A549 (cell line): ENCODE measurements around the gene RRAGD. TPM values are rescaled to one million over a fixed set of nuclear protein-coding genes. Genes with fewer than 3 reads are reported as not detected.

ENCODE experiments used
- ATAC-seq, 2 experiments: fragments of 200-7000 bp in 1 of 2; fragments of >200 bp in 1 of 2; cut with Nextera tagmentation in 1 of 2; cut with Tn5 transposase in 1 of 2; 3 replicates each; pipeline versions ENCODE4 v1.8.0 to v1.9.1; 2018 to 2020; ENCODE audit warnings: mild to moderate bottlenecking in 1 of 2, moderate library complexity in 1 of 2
- CTCF ChIA-PET: fragments of 300-600 bp; sonication (Branson Sonifier 250); formaldehyde crosslinking; extraction: SDS; loops from one replicate; lab custom pipeline; 2021; ENCODE audit warnings: antibody characterized with exemption, inconsistent platforms; lab: Yijun Ruan, JAX
- POLR2A ChIA-PET: fragments of 350-600 bp; formaldehyde crosslinking; extraction: SDS; loops from one replicate; lab custom pipeline; 2021; ENCODE audit warnings: antibody characterized with exemption, inconsistent platforms; lab: Yijun Ruan, JAX
- DNase-seq, 2 experiments: peaks; one replicate each; pipeline versions ENCODE4 v3.0.0 to v3.0.0-alpha.2; 2011 to 2016; ENCODE audit warnings: low read depth in 1 of 2, low spot score in 1 of 2
- FAIRE-seq: peaks from 2 replicates; lab custom pipeline; 2011; peaks lifted over from hg19 to GRCh38; lab: Jason Lieb, UNC
- H3K27ac ChIP-seq, 2 experiments: fragments of >200 bp; sonication (Bioruptor Twin); formaldehyde crosslinking; 3 replicates each; pipeline ENCODE4 v1.5.1; 2016 to 2017
- H3K4me1 ChIP-seq: fragments of >200 bp; sonication (Bioruptor Twin); formaldehyde crosslinking; 3 replicates; pipeline ENCODE4 v1.6.1; 2016
- H3K4me2 ChIP-seq: fragments of >200 bp; sonication (Bioruptor Twin); formaldehyde crosslinking; 3 replicates; pipeline ENCODE4 v1.6.1; 2016
- H3K4me3 ChIP-seq: fragments of >200 bp; sonication (Bioruptor Twin); formaldehyde crosslinking; 3 replicates; pipeline ENCODE4 v1.5.1; 2016
- H3K9me3 ChIP-seq: fragments of >200 bp; sonication (Bioruptor Twin); formaldehyde crosslinking; 3 replicates; pipeline ENCODE4 v1.6.1; 2016
- CBX2 ChIP-seq: fragments of 200-600 bp; sonication (generic); IDR thresholded peaks from 2 replicates; pipeline ENCODE4 v1.6.1; 2016; ENCODE audit warnings: low read depth, mild to moderate bottlenecking, borderline replicate concordance
- CBX8 ChIP-seq: fragments of 200-600 bp; sonication (generic); IDR thresholded peaks from 2 replicates; pipeline ENCODE4 v1.6.1; 2016
- CHD2 ChIP-seq: fragments of 150-350 bp; IDR thresholded peaks from 2 replicates; pipeline ENCODE4 v1.6.1; 2014; ENCODE audit warnings: low read length; ENCODE audit not compliant: partially characterized antibody
- EP300 ChIP-seq, 2 experiments: fragments of >200 bp; sonication (Bioruptor Twin); formaldehyde crosslinking; IDR thresholded peaks; 2 replicates in 1 of 2; 3 replicates in 1 of 2; pipeline ENCODE4 v1.6.1; 2016 to 2017
- ESRRA ChIP-seq: fragments of 150-350 bp; IDR thresholded peaks from 2 replicates; pipeline ENCODE4 v1.6.1; 2014; ENCODE audit warnings: mild to moderate bottlenecking, low read length, borderline replicate concordance
- GATA3 ChIP-seq: IDR thresholded peaks from 2 replicates; pipeline ENCODE4 v1.6.1; 2012; ENCODE audit warnings: borderline replicate concordance
- HDAC2 ChIP-seq: fragments of 200-600 bp; sonication (generic); IDR thresholded peaks from 2 replicates; pipeline ENCODE4 v1.6.1; 2016
- HES2 ChIP-seq: fragments of >200 bp; sonication (Bioruptor Twin); formaldehyde crosslinking; IDR thresholded peaks from 2 replicates; pipeline ENCODE4 v1.6.1; 2016
- HOXB5 ChIP-seq: fragments of 250-450 bp; sonication (Bioruptor Pico); IDR thresholded peaks from 2 replicates; pipeline ENCODE4 v1.5.0; 2020; ENCODE audit warnings: mild to moderate bottlenecking, moderate library complexity
- KDM1A ChIP-seq: fragments of 200-600 bp; sonication (generic); IDR thresholded peaks from 2 replicates; pipeline ENCODE4 v1.6.1; 2016; ENCODE audit warnings: low read depth, mild to moderate bottlenecking
- MAFK ChIP-seq: fragments of 450-650 bp; IDR thresholded peaks from 2 replicates; pipeline ENCODE4 v1.6.1; 2014; ENCODE audit not compliant: partially characterized antibody
- MAZ ChIP-seq: fragments of 150-350 bp; IDR thresholded peaks from 2 replicates; pipeline ENCODE4 v1.6.1; 2014; ENCODE audit warnings: antibody characterized with exemption, low read depth, low read length, borderline replicate concordance
- MYC ChIP-seq: IDR thresholded peaks from 2 replicates; pipeline ENCODE4 v1.6.1; 2012; ENCODE audit warnings: mild to moderate bottlenecking, inconsistent platforms, low read length, improper control_type of control experiment, borderline replicate concordance
- NFE2L2 ChIP-seq: fragments of 150-350 bp; conservative IDR thresholded peaks from 2 replicates; pipeline ENCODE4 v1.6.1; 2014; ENCODE audit warnings: low read length
- NPAS2 ChIP-seq: fragments of 250-450 bp; sonication (Bioruptor Pico); IDR thresholded peaks from 2 replicates; pipeline ENCODE4 v1.8.0; 2022; ENCODE audit warnings: mild to moderate bottlenecking, moderate library complexity, borderline replicate concordance
- POLR2A ChIP-seq: IDR thresholded peaks from 2 replicates; pipeline ENCODE4 v1.6.1; 2012; ENCODE audit warnings: mild to moderate bottlenecking, low read length
- POLR2AphosphoS2 ChIP-seq: conservative IDR thresholded peaks from 2 replicates; pipeline ENCODE4 v1.6.1; 2012; ENCODE audit warnings: low read length, improper control_type of control experiment, inconsistent platforms
- SMC3 ChIP-seq: fragments of >200 bp; sonication (Bioruptor Twin); formaldehyde crosslinking; IDR thresholded peaks from 3 replicates; pipeline ENCODE4 v1.6.1; 2018; ENCODE audit warnings: inconsistent platforms
- TFCP2L1 ChIP-seq: fragments of 250-450 bp; sonication (Bioruptor Pico); IDR thresholded peaks from 2 replicates; pipeline ENCODE4 v1.5.0; 2021; ENCODE audit warnings: mild to moderate bottlenecking
- ZFP36 ChIP-seq: fragments of 450-650 bp; IDR thresholded peaks from 2 replicates; pipeline ENCODE4 v1.6.1; 2014; ENCODE audit warnings: borderline replicate concordance; ENCODE audit not compliant: partially characterized antibody
- ZNF302 ChIP-seq: fragments of 250-450 bp; sonication (Bioruptor Pico); IDR thresholded peaks from 2 replicates; pipeline ENCODE4 v1.9.0; 2021; ENCODE audit warnings: inconsistent platforms, mild to moderate bottlenecking, moderate library complexity
- WGBS: methylation state at CpG from one replicate; pipeline ENCODE4 v1.1.6; 2017; ENCODE audit errors: missing lambda C conversion rate; 5-methylcytosine and 5-hydroxymethylcytosine counted together
- polyA plus RNA-seq, 4 experiments: library from polyadenylated mRNA; depleted of rRNA in 3 of 4; stranded (reverse); fragments of >200 nt; fragmentation: RNase III in 1 of 4; extraction: RNeasy Plus Mini Kit Qiagen cat#74134 plus additional on column Dnase treatment in 1 of 4; gene quantifications; 2 replicates in 3 of 4; 3 replicates in 1 of 4; pipeline ENCODE4 v1.2.3, GENCODE V29; 2011 to 2017
- TF ChIP-seq, protein P1 (sequence below): fragments of 200-600 bp; sonication (generic); IDR thresholded peaks from 2 replicates; pipeline ENCODE4 v1.6.1; 2016; ENCODE audit warnings: antibody characterized with exemption, mild to moderate bottlenecking, moderate library complexity
- TF ChIP-seq, protein P2 (sequence below): fragments of 150-350 bp; IDR thresholded peaks from 2 replicates; pipeline ENCODE4 v1.6.1; 2014; ENCODE audit warnings: low read depth, mild to moderate bottlenecking, low read length
- TF ChIP-seq, protein P3 (sequence below): fragments of >200 bp; sonication (Bioruptor Twin); formaldehyde crosslinking; IDR thresholded peaks from 3 replicates; pipeline ENCODE4 v1.6.1; 2016
- TF ChIP-seq, protein P4 (sequence below): IDR thresholded peaks from 2 replicates; pipeline ENCODE4 v1.6.1; 2012

RRAGD gene
- polyA plus RNA-seq, 2 of the 4 experiments (the other 2 are of a cell fraction), result 0.72 to 1.2 TPM

DNA sequence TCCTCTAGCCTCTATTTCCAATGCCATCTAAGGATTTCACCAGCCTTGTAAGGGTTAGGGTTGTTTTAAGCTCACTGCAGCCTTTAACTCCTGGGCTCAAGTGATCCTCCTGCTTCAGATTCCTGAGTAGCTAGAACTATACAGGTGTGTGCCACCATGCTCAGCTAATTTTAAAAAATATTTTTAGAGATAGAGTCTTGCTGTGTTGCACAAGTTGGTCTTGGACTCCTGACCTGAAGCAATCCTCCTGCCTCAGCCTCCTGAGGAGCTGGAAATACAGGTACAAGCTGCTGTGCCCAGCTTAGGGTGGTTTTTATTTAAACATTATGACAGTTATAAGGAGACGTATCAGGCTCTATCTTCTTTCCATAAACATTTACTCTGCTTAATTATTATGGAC, 47.4 kb upstream of the RRAGD start:
- H3K4me1 ChIP-seq, result no peaks in the 10 kb centered on the region
- CTCF ChIA-PET, result interaction anchor here (1.2 kb wide), 1 partner anchor 27 kb away, joined by 3 read pairs; no protein-coding TSS in a partner anchor
- H3K4me3 ChIP-seq, result no peak overlapping the region
- no peak overlapping the region for H3K4me2 ChIP-seq
- TF ChIP-seq MAFK (no peak), CHD2 (no peak), POLR2A (no peak), NFE2L2 (no peak), MAZ (no peak), HES2 (no peak), ESRRA (no peak), ZNF302 (CRISPR knock-in tag) (no peak), NPAS2 (CRISPR knock-in tag) (no peak), KDM1A (no peak), CBX2 (no peak), TFCP2L1 (CRISPR knock-in tag) (no peak), CBX8 (no peak)
- no peaks in the 10 kb centered on the region for H3K9me3 ChIP-seq
- POLR2A ChIA-PET, result no interaction called here
- 80% methylated on average over 1 of the region's 1 CpG for WGBS
- FAIRE-seq (no peak), DNase-seq (no peak), ATAC-seq (no peak)
- H3K27ac ChIP-seq, result no peak overlapping the region

DNA sequence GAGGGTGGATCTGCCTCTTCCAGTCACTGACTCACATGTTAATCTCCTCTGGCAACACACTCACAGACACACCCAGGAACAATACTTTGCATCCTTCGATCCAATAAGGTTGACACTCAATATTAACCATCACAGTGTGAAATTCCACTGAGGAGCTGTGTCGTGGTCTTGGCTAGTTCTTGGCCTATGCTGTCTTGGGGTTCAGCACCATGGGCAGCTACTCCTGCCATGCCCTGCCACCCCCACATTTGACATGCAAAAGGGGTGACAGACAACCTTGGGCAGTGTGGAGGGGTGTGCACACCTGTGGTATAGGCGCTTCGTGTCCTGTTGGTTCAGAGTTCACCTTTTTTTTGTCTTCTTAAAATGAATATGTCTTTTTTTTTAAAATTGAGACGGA, 46.6 kb upstream of the RRAGD start:
- ATAC-seq (no peak), DNase-seq (no peak), FAIRE-seq (no peak)
- H3K27ac ChIP-seq, result no peak overlapping the region
- no peak for TF ChIP-seq HOXB5 (CRISPR knock-in tag)
- TF ChIP-seq, protein P1, sequence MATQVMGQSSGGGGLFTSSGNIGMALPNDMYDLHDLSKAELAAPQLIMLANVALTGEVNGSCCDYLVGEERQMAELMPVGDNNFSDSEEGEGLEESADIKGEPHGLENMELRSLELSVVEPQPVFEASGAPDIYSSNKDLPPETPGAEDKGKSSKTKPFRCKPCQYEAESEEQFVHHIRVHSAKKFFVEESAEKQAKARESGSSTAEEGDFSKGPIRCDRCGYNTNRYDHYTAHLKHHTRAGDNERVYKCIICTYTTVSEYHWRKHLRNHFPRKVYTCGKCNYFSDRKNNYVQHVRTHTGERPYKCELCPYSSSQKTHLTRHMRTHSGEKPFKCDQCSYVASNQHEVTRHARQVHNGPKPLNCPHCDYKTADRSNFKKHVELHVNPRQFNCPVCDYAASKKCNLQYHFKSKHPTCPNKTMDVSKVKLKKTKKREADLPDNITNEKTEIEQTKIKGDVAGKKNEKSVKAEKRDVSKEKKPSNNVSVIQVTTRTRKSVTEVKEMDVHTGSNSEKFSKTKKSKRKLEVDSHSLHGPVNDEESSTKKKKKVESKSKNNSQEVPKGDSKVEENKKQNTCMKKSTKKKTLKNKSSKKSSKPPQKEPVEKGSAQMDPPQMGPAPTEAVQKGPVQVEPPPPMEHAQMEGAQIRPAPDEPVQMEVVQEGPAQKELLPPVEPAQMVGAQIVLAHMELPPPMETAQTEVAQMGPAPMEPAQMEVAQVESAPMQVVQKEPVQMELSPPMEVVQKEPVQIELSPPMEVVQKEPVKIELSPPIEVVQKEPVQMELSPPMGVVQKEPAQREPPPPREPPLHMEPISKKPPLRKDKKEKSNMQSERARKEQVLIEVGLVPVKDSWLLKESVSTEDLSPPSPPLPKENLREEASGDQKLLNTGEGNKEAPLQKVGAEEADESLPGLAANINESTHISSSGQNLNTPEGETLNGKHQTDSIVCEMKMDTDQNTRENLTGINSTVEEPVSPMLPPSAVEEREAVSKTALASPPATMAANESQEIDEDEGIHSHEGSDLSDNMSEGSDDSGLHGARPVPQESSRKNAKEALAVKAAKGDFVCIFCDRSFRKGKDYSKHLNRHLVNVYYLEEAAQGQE, result peak; percentile 47; the same call in 1 of the 2 replicates
- no peaks in the 10 kb centered on the region for H3K4me1 ChIP-seq
- ChIA-PET POLR2A (no interaction called here), CTCF (interaction anchor here (0.6 to 0.9 kb wide), 2 partner anchors 10 to 87 kb away, joined by 3 read pairs; no protein-coding TSS in a partner anchor)
- 57% methylated on average over 5 of the region's 5 CpGs for WGBS
- no peak overlapping the region for H3K4me2 ChIP-seq
- no peaks in the 10 kb centered on the region for H3K9me3 ChIP-seq
- no peak overlapping the region for H3K4me3 ChIP-seq

DNA sequence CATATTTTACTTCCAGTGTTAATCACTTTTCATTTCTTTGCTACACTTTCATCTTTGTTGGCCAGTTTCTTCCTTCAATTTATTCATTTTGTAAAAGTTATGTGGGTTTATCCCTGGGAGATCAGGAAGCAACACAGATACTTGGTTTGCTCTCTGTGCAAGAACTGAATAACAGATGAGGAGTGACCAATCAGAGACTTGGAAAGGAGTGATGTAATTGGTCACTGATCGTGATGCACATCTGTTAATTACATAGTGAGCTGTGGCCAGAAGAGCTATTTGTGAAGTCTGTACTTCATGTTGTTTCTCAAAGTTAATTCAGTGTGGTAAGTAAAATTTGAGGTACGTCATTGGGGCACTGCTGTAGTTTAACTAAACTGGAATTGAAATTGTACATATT, 42.2 kb upstream of the RRAGD start:
- DNase-seq, result no peak
- ChIA-PET POLR2A (no interaction called here), CTCF (interaction anchor here (0.6 to 1.0 kb wide), 3 partner anchors 9 to 296 kb away, joined by 3 read pairs; no protein-coding TSS in a partner anchor)
- Histone ChIP-seq H3K4me3 (no peak overlapping the region), H3K9me3 (no peaks in the 10 kb centered on the region), H3K27ac (no peak overlapping the region), H3K4me1 (no peaks in the 10 kb centered on the region), H3K4me2 (no peak overlapping the region)
- 70% methylated on average over 2 of the region's 2 CpGs for WGBS
- ATAC-seq, result no peak
- no peak for FAIRE-seq
- TF ChIP-seq SMC3 (no peak), MYC (no peak), HDAC2 (no peak)

DNA sequence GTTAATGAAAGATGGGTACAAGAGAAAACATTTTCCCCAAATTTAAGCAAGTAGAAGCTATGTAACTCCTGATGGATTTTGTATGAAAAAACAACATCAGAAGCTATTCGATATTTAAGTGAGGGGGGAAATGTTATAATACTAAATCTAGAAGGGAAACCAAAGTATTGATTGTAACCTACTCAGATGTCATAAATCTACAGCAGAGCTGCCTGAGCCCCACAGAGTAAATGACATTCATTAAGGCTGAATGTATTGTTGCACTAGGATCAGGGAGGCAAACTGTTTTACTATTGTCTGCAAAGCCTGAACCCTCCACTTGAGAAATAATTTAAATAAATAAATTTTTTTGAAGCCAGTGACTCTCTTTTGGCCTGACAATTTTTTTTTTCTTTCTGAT, 40.2 kb upstream of the RRAGD start:
- TF ChIP-seq, protein P2, sequence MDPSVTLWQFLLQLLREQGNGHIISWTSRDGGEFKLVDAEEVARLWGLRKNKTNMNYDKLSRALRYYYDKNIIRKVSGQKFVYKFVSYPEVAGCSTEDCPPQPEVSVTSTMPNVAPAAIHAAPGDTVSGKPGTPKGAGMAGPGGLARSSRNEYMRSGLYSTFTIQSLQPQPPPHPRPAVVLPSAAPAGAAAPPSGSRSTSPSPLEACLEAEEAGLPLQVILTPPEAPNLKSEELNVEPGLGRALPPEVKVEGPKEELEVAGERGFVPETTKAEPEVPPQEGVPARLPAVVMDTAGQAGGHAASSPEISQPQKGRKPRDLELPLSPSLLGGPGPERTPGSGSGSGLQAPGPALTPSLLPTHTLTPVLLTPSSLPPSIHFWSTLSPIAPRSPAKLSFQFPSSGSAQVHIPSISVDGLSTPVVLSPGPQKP, result no peak
- TF ChIP-seq, protein P3, sequence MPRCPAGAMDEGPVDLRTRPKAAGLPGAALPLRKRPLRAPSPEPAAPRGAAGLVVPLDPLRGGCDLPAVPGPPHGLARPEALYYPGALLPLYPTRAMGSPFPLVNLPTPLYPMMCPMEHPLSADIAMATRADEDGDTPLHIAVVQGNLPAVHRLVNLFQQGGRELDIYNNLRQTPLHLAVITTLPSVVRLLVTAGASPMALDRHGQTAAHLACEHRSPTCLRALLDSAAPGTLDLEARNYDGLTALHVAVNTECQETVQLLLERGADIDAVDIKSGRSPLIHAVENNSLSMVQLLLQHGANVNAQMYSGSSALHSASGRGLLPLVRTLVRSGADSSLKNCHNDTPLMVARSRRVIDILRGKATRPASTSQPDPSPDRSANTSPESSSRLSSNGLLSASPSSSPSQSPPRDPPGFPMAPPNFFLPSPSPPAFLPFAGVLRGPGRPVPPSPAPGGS, result no peak
- TF ChIP-seq POLR2A, result no peak
- TF ChIP-seq, protein P4, sequence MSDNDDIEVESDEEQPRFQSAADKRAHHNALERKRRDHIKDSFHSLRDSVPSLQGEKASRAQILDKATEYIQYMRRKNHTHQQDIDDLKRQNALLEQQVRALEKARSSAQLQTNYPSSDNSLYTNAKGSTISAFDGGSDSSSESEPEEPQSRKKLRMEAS, result no peak
- no peak for TF ChIP-seq ZFP36
- TF ChIP-seq POLR2AphosphoS2, result no peak
- no peak for TF ChIP-seq EP300 (IDR thresholded peaks at IDR 0.05)
- no peak for TF ChIP-seq GATA3
- TF ChIP-seq, all 56 proteins: peak for 0
- Histone ChIP-seq H3K4me2 (no peak overlapping the region), H3K4me1 (no peaks in the 10 kb centered on the region), H3K9me3 (no peaks in the 10 kb centered on the region), H3K27ac (no peak overlapping the region), H3K4me3 (no peak overlapping the region)
- WGBS, result 89% methylated on average over 1 of the region's 1 CpG
- ChIA-PET POLR2A (no interaction called here), CTCF (no interaction called here)
- DNase-seq (no peak), FAIRE-seq (no peak), ATAC-seq (no peak)
